Activated CD8-positive, alpha-beta T cell treated with anti-CD3 and anti-CD28 coated beads for 36 hours (primary cell): Measurements from ENCODE around the gene FLNA. TPM values are rescaled to one million over a fixed set of nuclear protein-coding genes. Genes with fewer than 3 reads are reported as not detected.
A peak's percentile ranks its signal among the peaks of the same experiment; 100 is the strongest.

Experiments used
- ATAC-seq: fragments of 200-7000 bp; cut with Tn5 transposase; one replicate; pipeline ENCODE4 v1.10.0; 2021; ENCODE audit warnings: mild to moderate bottlenecking, moderate library complexity
- CTCF ChIA-PET: fragments of 350-600 bp; sonication (Branson Sonifier 250); formaldehyde crosslinking; loops from one replicate; lab custom pipeline; 2021; ENCODE audit warnings: antibody characterized with exemption; lab: Charles Lee
- POLR2A ChIA-PET: fragments of 350-600 bp; sonication (Branson Sonifier 250); formaldehyde crosslinking; loops from one replicate; lab custom pipeline; 2021; ENCODE audit warnings: antibody characterized with exemption; lab: Charles Lee
- DNase-seq: peaks from one replicate; pipeline ENCODE4 v3.0.0-alpha.2; 2020
- H3K27ac Mint-ChIP-seq: one replicate; pipeline ENCODE4 v1.8.0; 2021; ENCODE audit warnings: mild to moderate bottlenecking, mixed read lengths
- H3K27me3 Mint-ChIP-seq: one replicate; pipeline ENCODE4 v1.8.0; 2021; ENCODE audit warnings: mixed read lengths
- H3K36me3 Mint-ChIP-seq: one replicate; pipeline ENCODE4 v1.8.0; 2021; ENCODE audit warnings: low read depth, mixed read lengths
- H3K4me1 Mint-ChIP-seq: one replicate; pipeline ENCODE4 v1.8.0; 2021; ENCODE audit warnings: low read depth, mixed read lengths
- H3K4me3 Mint-ChIP-seq: one replicate; pipeline ENCODE4 v1.8.0; 2021; ENCODE audit warnings: mild to moderate bottlenecking, moderate library complexity, mixed read lengths
- H3K9me3 Mint-ChIP-seq: one replicate; pipeline ENCODE4 v1.8.0; 2021; ENCODE audit warnings: mixed read lengths
- CTCF ChIP-seq: fragments of 200-600 bp; IDR thresholded peaks from one replicate; pipeline ENCODE4 v1.8.0; 2022; ENCODE audit warnings: antibody characterized with exemption, mild to moderate bottlenecking
- intact Hi-C: fragments of 100-400 bp; cut with micrococcal nuclease; formaldehyde crosslinking; loops from one replicate; pipeline ENCODE4 v1.10.0; 2022
- total RNA-seq, 2 experiments: library from RNA; stranded (reverse); gene quantifications; one replicate each; pipeline ENCODE4 v1.2.3, GENCODE V29; 2021

FLNA gene
- total RNA-seq, 2 experiments from 2014 or later = 1,057 to 1,091 TPM

GRCh38 chrX:154408659-154409221 is 34.3 kb upstream of the FLNA start:
- Mint-ChIP-seq H3K27me3 (no peaks in the 10 kb centered on the region), H3K4me1 (peaks cover 10% of the 10 kb centered on the region), H3K36me3 (peaks cover 6% of the 10 kb centered on the region), H3K4me3 (no peak overlapping the region), H3K9me3 (no peaks in the 10 kb centered on the region), H3K27ac (peak overlapping the region; percentile 40)
- intact Hi-C loops = no loop called here
- no peak for DNase-seq
- CTCF ChIA-PET = no interaction called here
- no peak for TF ChIP-seq CTCF
- POLR2A ChIA-PET = interaction anchor here (1.2 to 7.6 kb wide), 2 partner anchors 9 to 134 kb away, joined by 4 to 97 read pairs; partner anchors contain the start of gene RPL10
- ATAC-seq = no peak

GRCh38 chrX:154404625-154405192 is 30.3 kb upstream of the FLNA start:
- POLR2A ChIA-PET = no interaction called here
- no peak for TF ChIP-seq CTCF
- Mint-ChIP-seq H3K9me3 (no peaks in the 10 kb centered on the region), H3K4me1 (peaks cover 4% of the 10 kb centered on the region), H3K36me3 (peaks cover 13% of the 10 kb centered on the region), H3K27me3 (no peaks in the 10 kb centered on the region), H3K4me3 (no peak overlapping the region), H3K27ac (no peak overlapping the region)
- DNase-seq (no peak), ATAC-seq (no peak)
- intact Hi-C loops = no loop called here
- CTCF ChIA-PET = no interaction called here

- intact Hi-C loops = no loop called here
- no peak for DNase-seq
- peaks cover 2% of the 10 kb centered on the region for H3K4me1 Mint-ChIP-seq
- no peak overlapping the region for H3K4me3 Mint-ChIP-seq
- no peak overlapping the region for H3K27ac Mint-ChIP-seq
- CTCF ChIA-PET = no interaction called here
- no peaks in the 10 kb centered on the region for H3K27me3 Mint-ChIP-seq
- POLR2A ChIA-PET = no interaction called here
- no peak for TF ChIP-seq CTCF
- ATAC-seq = no peak
- no peaks in the 10 kb centered on the region for H3K9me3 Mint-ChIP-seq
- H3K36me3 Mint-ChIP-seq = peaks cover 22% of the 10 kb centered on the region
Observed at GRCh38 chrX:154403858-154404257, 29.4 kb upstream of the FLNA start.

DNA sequence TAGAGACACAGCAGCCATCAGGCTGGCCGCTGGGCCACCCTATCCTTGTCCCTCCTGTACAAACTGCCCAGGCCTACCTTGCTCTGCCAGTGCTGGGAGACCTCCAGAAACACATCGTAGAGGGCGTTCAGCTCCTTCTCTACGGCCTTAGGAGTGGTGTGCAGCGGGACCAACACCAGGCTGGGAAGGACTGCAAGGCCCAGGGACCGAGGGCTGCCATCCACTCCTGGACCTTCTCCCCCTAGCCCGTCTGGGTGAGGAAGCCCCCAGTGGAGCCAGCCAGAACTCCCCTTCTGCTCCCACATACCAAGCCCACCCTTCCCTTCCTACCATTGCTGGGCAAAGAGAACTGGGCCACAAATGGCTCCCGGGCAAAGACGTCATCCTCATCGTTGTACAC is 28.8 kb upstream of the FLNA start:
- DNase-seq = no peak
- ChIA-PET CTCF (no interaction called here), POLR2A (no interaction called here)
- H3K27ac Mint-ChIP-seq = no peak overlapping the region
- peaks cover 28% of the 10 kb centered on the region for H3K36me3 Mint-ChIP-seq
- no peak for TF ChIP-seq CTCF
- no peaks in the 10 kb centered on the region for H3K27me3 Mint-ChIP-seq
- peaks cover 2% of the 10 kb centered on the region for H3K4me1 Mint-ChIP-seq
- H3K4me3 Mint-ChIP-seq = no peak overlapping the region
- intact Hi-C loops = no loop called here
- no peaks in the 10 kb centered on the region for H3K9me3 Mint-ChIP-seq
- no peak for ATAC-seq

DNA sequence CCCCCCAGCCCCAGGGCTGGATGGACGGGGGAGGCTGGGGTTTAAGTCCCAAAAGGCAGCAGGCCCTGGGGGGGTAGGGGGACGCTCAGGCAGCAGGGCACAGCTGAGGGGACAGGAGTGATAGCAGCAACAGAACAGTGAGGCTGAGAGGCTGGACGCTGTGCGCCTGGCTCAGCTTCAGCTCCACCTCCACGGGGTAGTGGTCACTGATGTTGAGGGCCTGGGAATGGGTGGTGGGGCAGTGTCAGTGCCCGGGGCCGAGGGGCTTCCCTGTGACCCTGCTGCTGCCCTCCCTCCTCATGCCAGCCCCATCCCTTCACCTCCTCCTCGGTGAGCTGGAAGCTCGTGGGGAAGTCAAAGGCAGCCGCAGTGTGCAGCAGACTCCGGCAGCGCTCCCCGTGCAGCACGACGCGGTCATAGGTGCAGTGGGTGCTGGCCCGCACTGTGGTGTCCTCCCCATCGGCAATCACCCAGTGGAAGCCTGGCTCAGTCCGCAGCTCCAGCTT is 28.2 kb upstream of the FLNA start:
- TF ChIP-seq CTCF = no peak
- ChIA-PET POLR2A (interaction anchor here (1.0 to 6.2 kb wide), 2 partner anchors 7 to 12 kb away, joined by 3 to 97 read pairs; partner anchors contain the start of genes DNASE1L1 and TAFAZZIN), CTCF (interaction anchor here (0.8 kb wide), 1 partner anchor 8 kb away, joined by 3 read pairs; no protein-coding TSS in a partner anchor)
- ATAC-seq (no peak), DNase-seq (no peak)
- Mint-ChIP-seq H3K4me3 (no peak overlapping the region), H3K27ac (peak overlapping the region; percentile 63), H3K36me3 (peaks cover 30% of the 10 kb centered on the region), H3K4me1 (peaks cover 2% of the 10 kb centered on the region), H3K9me3 (no peaks in the 10 kb centered on the region), H3K27me3 (no peaks in the 10 kb centered on the region)
- intact Hi-C loops = no loop called here
